ENCODE results near the gene TREML4. TPM values are rescaled to one million over a fixed set of nuclear protein-coding genes. Genes with fewer than 3 reads are reported as not detected.

The TREML4 gene
- total RNA-seq, 1 donor from 2014 or later: not detected

- no peak overlapping the region for H3K4me3 ChIP-seq (ENCODE audit: low read depth, low read length)
- DNase-seq (ENCODE audit: low read depth): no peak
- TF ChIP-seq CTCF (conservative IDR thresholded peaks at IDR 0.05; ENCODE audit: low read depth, low read length): no peak
Observed at GRCh38 chr6:41280381-41281057, 52.4 kb downstream of the TREML4 start.

DNA sequence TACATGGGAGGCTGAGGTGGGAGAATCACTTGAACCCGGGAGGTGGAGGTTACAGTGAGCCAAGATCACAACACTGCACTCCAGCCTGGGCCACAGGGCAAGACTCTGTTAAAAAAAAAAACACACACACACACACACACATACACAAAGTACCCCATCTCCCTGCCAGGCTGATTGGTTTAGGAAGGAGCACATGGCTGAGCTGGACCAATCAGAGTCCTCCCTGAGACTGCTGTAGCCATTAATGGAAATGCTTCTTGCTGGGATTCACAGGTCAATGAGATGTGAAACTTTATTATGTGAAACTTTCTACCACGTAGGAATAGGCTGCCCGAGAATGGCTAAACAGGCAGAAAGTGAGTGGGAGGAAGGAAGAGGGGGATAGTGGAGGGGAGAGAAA is 55.5 kb downstream of the TREML4 start:
- no peak overlapping the region for H3K4me3 ChIP-seq (ENCODE audit: low read depth, low read length)
- no peak for TF ChIP-seq CTCF (conservative IDR thresholded peaks at IDR 0.05; ENCODE audit: low read depth, low read length)
- no peak for DNase-seq (ENCODE audit: low read depth)

- TF ChIP-seq CTCF (conservative IDR thresholded peaks at IDR 0.05; ENCODE audit: low read depth, low read length): no peak
- DNase-seq (ENCODE audit: low read depth): peak; percentile 20
- no peak overlapping the region for H3K4me3 ChIP-seq (ENCODE audit: low read depth, low read length)
Observed at GRCh38 chr6:41284726-41285125, 56.6 kb downstream of the TREML4 start.

DNA sequence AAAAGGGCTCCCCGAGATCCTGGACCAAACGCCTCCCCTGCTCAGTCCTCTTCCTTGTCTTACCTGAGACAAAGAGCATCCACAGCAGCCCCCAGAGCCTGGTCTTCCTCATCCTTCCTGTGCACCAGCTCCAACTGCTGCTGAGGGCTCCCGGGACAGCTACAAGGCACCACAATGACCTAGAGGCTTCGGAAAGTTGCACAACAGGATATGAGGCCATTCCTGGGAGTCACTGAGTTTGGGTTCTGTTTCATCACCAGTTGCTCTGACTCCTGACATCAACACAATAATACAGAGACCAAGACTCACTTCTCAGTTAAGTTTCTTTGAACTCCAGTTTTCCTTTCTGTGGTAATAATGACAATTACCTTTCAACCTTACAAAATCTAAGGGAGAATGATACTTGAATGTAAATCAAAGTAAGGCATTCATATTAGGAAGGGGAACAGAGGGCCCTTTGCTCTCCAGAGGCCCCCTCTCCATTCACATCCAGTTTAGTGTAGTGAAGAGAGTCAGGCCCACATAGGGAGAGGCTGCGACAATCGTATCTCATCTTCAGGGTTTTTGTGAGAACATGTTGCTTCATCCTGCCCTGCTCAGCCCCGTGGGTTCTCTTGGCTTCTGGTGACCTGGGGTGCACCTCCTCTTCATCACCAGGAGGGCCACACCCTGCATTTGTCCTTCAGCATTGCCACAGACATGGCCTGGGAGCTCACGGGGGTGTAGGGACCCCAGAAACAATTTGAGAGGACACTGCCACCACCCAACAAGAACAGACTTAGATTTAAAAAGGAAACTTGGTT is 58.6 kb downstream of the TREML4 start, which contains the start of gene TREM1:
Gene TREM1, minus strand, starts transcription at position 139 of the 803 bp plus-strand sequence. Its CDS starts 27 bp downstream, at position 112.
- DNase-seq (ENCODE audit: low read depth): peak; percentile 52

GRCh38 chr6:41288030-41288753 is 60.0 kb downstream of the TREML4 start:
- DNase-seq (ENCODE audit: low read depth): no peak

More for the DNA sequence above, 58.6 kb downstream of the TREML4 start, which contains the start of gene TREM1:
- no peak for TF ChIP-seq CTCF (conservative IDR thresholded peaks at IDR 0.05; ENCODE audit: low read depth, low read length)
- no peak within 1 kb of the TSS for H3K4me3 ChIP-seq (ENCODE audit: low read depth, low read length)

More at GRCh38 chr6:41288030-41288753, 60.0 kb downstream of the TREML4 start:
- no peak for TF ChIP-seq CTCF (conservative IDR thresholded peaks at IDR 0.05; ENCODE audit: low read depth, low read length)
- no peak overlapping the region for H3K4me3 ChIP-seq (ENCODE audit: low read depth, low read length)

Other genes with a start within 250 kb of the TREML4 start
- gene UNC5CL, start 189.1 kb upstream of the TREML4 start, total RNA-seq: 0.58 and 2.2 TPM in 2 replicates
- gene TSPO2, start 185.9 kb upstream of the TREML4 start, total RNA-seq: not detected in 2 replicates
- gene APOBEC2, start 175.1 kb upstream of the TREML4 start, total RNA-seq: not detected in 2 replicates
- gene OARD1, start 156.0 kb upstream of the TREML4 start, total RNA-seq: 15.7 and 19.5 TPM in 2 replicates
- 9.1 and 23.9 TPM in 2 replicates for gene NFYA, start 155.4 kb upstream of the TREML4 start, total RNA-seq
- gene TREML1, start 74.0 kb upstream of the TREML4 start, total RNA-seq: not detected in 2 replicates
- gene TREM2, start 65.2 kb upstream of the TREML4 start, total RNA-seq: not detected in 2 replicates
- gene TREML2, start 27.2 kb upstream of the TREML4 start, total RNA-seq: 0.07 TPM in 1 of 2 replicates, not detected in the other
- 2.0 TPM in 1 of 2 replicates, not detected in the other for gene TREM1, start 58.3 kb downstream of the TREML4 start, total RNA-seq
- gene NCR2, start 107.3 kb downstream of the TREML4 start, total RNA-seq: not detected in 2 replicates

Data from epithelial cell of proximal tubule (primary cell).